SKM-1 treated with dmso at 0.1 percent for 144 hours (cell line): ENCODE results near the gene PLB1.

Experiments used
- DNase-seq: peaks from one replicate; lab custom pipeline; 2025; ENCODE audit not compliant: unreplicated experiment; lab: John Stamatoyannopoulos, UW

The PLB1 gene

GRCh38 chr2:28640908-28641300 lies 145.0 kb downstream of the PLB1 start:
- DNase-seq: no peak

- DNase-seq: no peak
Measured at GRCh38 chr2:28642796-28643195, 146.9 kb downstream of the PLB1 start.

- no peak for DNase-seq
Measured at GRCh38 chr2:28643327-28643726, 147.5 kb downstream of the PLB1 start.

- no peak for DNase-seq
Measured at GRCh38 chr2:28643911-28644334, 148.1 kb downstream of the PLB1 start.

GRCh38 chr2:28644760-28645159 lies 148.9 kb downstream of the PLB1 start:
- no peak for DNase-seq

GRCh38 chr2:28645553-28645952 lies 149.7 kb downstream of the PLB1 start:
- no peak for DNase-seq

- DNase-seq: no peak
Measured at GRCh38 chr2:28647682-28648081, 151.8 kb downstream of the PLB1 start.

GRCh38 chr2:28648147-28648546 lies 152.3 kb downstream of the PLB1 start:
- DNase-seq: no peak

- no peak for DNase-seq
Measured at GRCh38 chr2:28648671-28649395, 153.0 kb downstream of the PLB1 start.

- DNase-seq: no peak
Measured at GRCh38 chr2:28649481-28650265, 153.8 kb downstream of the PLB1 start.

GRCh38 chr2:28650266-28650584 lies 154.4 kb downstream of the PLB1 start:
- no peak for DNase-seq

- no peak for DNase-seq
Measured at GRCh38 chr2:28652217-28652616, 156.4 kb downstream of the PLB1 start.

GRCh38 chr2:28653892-28654662 lies 158.2 kb downstream of the PLB1 start:
- DNase-seq: no peak

- DNase-seq: no peak
Measured at GRCh38 chr2:28654663-28655320, 158.9 kb downstream of the PLB1 start.

GRCh38 chr2:28656937-28657615 lies 161.2 kb downstream of the PLB1 start:
- DNase-seq: no peak

GRCh38 chr2:28658369-28658768 lies 162.5 kb downstream of the PLB1 start:
- no peak for DNase-seq

- DNase-seq: no peak
Measured at GRCh38 chr2:28659127-28659526, 163.3 kb downstream of the PLB1 start.

GRCh38 chr2:28661589-28662001 lies 165.7 kb downstream of the PLB1 start:
- no peak for DNase-seq

GRCh38 chr2:28662044-28662443 lies 166.2 kb downstream of the PLB1 start:
- DNase-seq: no peak

- DNase-seq: no peak
Measured at GRCh38 chr2:28662468-28663181, 166.8 kb downstream of the PLB1 start.
